AG04450 (cell line): ENCODE results near the gene ADAMTS17. TPM values are rescaled to one million over a fixed set of nuclear protein-coding genes. Genes with fewer than 3 reads are reported as not detected.

Experiments
- CTCF ChIA-PET: fragments of 300-600, 350-600 bp; formaldehyde crosslinking; extraction: SDS; loops from one replicate; lab custom pipeline; 2022; ENCODE audit warnings: antibody characterized with exemption, inconsistent platforms; lab: Charles Lee
- POLR2A ChIA-PET: fragments of 350-600 bp; formaldehyde crosslinking; extraction: SDS; loops from one replicate; lab custom pipeline; 2021; ENCODE audit warnings: antibody characterized with exemption, inconsistent platforms; lab: Yijun Ruan, JAX
- DNase-seq: peaks from one replicate; pipeline ENCODE4 v3.0.0-alpha.2; 2011; ENCODE audit warnings: low read depth, low spot score
- H3K27ac ChIP-seq: one replicate; pipeline ENCODE4 v1.5.1; 2012; ENCODE audit warnings: low read depth, low read length, control low read depth
- H3K27me3 ChIP-seq: one replicate; pipeline ENCODE4 v1.6.0; 2012; ENCODE audit warnings: low read length; ENCODE audit not compliant: control insufficient read depth, insufficient read depth
- H3K4me3 ChIP-seq: 2 replicates; pipeline ENCODE4 v1.5.1; 2011; ENCODE audit warnings: mild to moderate bottlenecking, low read depth, low read length, control low read depth
- H3K9me3 ChIP-seq: 2 replicates; pipeline ENCODE4 v1.5.1; 2012; ENCODE audit warnings: low read length; ENCODE audit not compliant: control insufficient read depth, insufficient read depth
- CTCF ChIP-seq: IDR thresholded peaks from 2 replicates; pipeline ENCODE4 v1.5.1; 2011; ENCODE audit warnings: low read depth, low read length, control low read depth, inconsistent platforms
- polyA plus RNA-seq: library from polyadenylated mRNA; depleted of rRNA; stranded (reverse); fragments of >200 nt; gene quantifications from 2 replicates; pipeline ENCODE4 v1.2.3, GENCODE V29; 2011

The ADAMTS17 gene
- polyA plus RNA-seq, 1 experiment = 0.06 TPM

- CTCF ChIA-PET = no interaction called here
- H3K27ac ChIP-seq = no peak overlapping the region
- H3K27me3 ChIP-seq = no peaks in the 10 kb centered on the region
- no peak for DNase-seq
- no peak for TF ChIP-seq CTCF
- POLR2A ChIA-PET = no interaction called here
- peaks cover 57% of the 10 kb centered on the region for H3K9me3 ChIP-seq
- H3K4me3 ChIP-seq = no peak overlapping the region
Measured at GRCh38 chr15:100170291-100171210, 171.2 kb downstream of the ADAMTS17 start.

- ChIA-PET CTCF (no interaction called here), POLR2A (no interaction called here)
- no peak for TF ChIP-seq CTCF
- Histone ChIP-seq H3K4me3 (no peak overlapping the region), H3K27me3 (no peaks in the 10 kb centered on the region), H3K9me3 (peaks cover 57% of the 10 kb centered on the region), H3K27ac (no peak overlapping the region)
- no peak for DNase-seq
Measured at GRCh38 chr15:100169615-100170290, 172.0 kb downstream of the ADAMTS17 start.

- POLR2A ChIA-PET = no interaction called here
- CTCF ChIA-PET = no interaction called here
- Histone ChIP-seq H3K9me3 (peaks cover 55% of the 10 kb centered on the region), H3K27me3 (no peaks in the 10 kb centered on the region), H3K27ac (no peak overlapping the region), H3K4me3 (no peak overlapping the region)
- DNase-seq = no peak
- no peak for TF ChIP-seq CTCF
Measured at GRCh38 chr15:100168787-100169186, 173.0 kb downstream of the ADAMTS17 start.

- CTCF ChIA-PET = no interaction called here
- no peaks in the 10 kb centered on the region for H3K27me3 ChIP-seq
- no peak overlapping the region for H3K4me3 ChIP-seq
- H3K9me3 ChIP-seq = peaks cover 48% of the 10 kb centered on the region
- POLR2A ChIA-PET = no interaction called here
- TF ChIP-seq CTCF = no peak
- DNase-seq = no peak
- no peak overlapping the region for H3K27ac ChIP-seq
Measured at GRCh38 chr15:100167884-100168375, 173.8 kb downstream of the ADAMTS17 start.

GRCh38 chr15:100166313-100166712 is 175.5 kb downstream of the ADAMTS17 start:
- H3K4me3 ChIP-seq = no peak overlapping the region
- no peak for DNase-seq
- H3K27ac ChIP-seq = no peak overlapping the region
- H3K9me3 ChIP-seq = peaks cover 32% of the 10 kb centered on the region
- ChIA-PET CTCF (no interaction called here), POLR2A (no interaction called here)
- no peak for TF ChIP-seq CTCF
- H3K27me3 ChIP-seq = no peaks in the 10 kb centered on the region
